Karpas-422 (cell line): ENCODE data around the gene PC. TPM values are rescaled to one million over a fixed set of nuclear protein-coding genes. Genes with fewer than 3 reads are reported as not detected.

Experiments used
- DNase-seq: peaks from one replicate; pipeline ENCODE4 v3.0.0-alpha.2; 2015
- H2AFZ ChIP-seq: fragments of 200-600 bp; sonication (generic); 2 replicates; pipeline ENCODE4 v1.6.1; 2014; ENCODE audit warnings: antibody characterized with exemption, low read length, mixed read lengths
- H3K27ac ChIP-seq: fragments of 200-600 bp; sonication (generic); 2 replicates; pipeline ENCODE4 v1.5.1; 2014; ENCODE audit warnings: mild to moderate bottlenecking, low read length, moderate library complexity
- H3K27me3 ChIP-seq: fragments of 200-600 bp; sonication (generic); 2 replicates; pipeline ENCODE4 v1.6.1; 2014; ENCODE audit warnings: low read length, mixed read lengths
- H3K36me3 ChIP-seq: fragments of 200-600 bp; sonication (generic); 2 replicates; pipeline ENCODE4 v1.6.1; 2014; ENCODE audit warnings: low read length, mixed read lengths; ENCODE audit not compliant: insufficient read depth
- H3K4me1 ChIP-seq: fragments of 200-600 bp; sonication (generic); 2 replicates; pipeline ENCODE4 v1.6.1; 2014; ENCODE audit warnings: mild to moderate bottlenecking, low read length, mixed read lengths
- H3K4me2 ChIP-seq: fragments of 200-600 bp; sonication (generic); 2 replicates; pipeline ENCODE4 v1.6.1; 2014; ENCODE audit warnings: low read length, low read depth, mild to moderate bottlenecking; ENCODE audit not compliant: poor library complexity, severe bottlenecking
- H3K4me3 ChIP-seq: fragments of 200-600 bp; sonication (generic); 2 replicates; pipeline ENCODE4 v1.5.1; 2014; ENCODE audit warnings: mild to moderate bottlenecking, antibody characterized with exemption, low read length, mixed read lengths
- H3K79me2 ChIP-seq: fragments of 200-600 bp; sonication (generic); 2 replicates; pipeline ENCODE4 v1.6.1; 2014; ENCODE audit warnings: mild to moderate bottlenecking, low read length, mixed read lengths
- H3K9ac ChIP-seq: fragments of 200-600 bp; sonication (generic); 2 replicates; pipeline ENCODE4 v1.6.0; 2014; ENCODE audit warnings: low read length
- H3K9me2 ChIP-seq: fragments of 200-600 bp; sonication (generic), shearing (Covaris generic); replicated peaks from 2 replicates; pipeline ENCODE4 v1.6.0; 2014; ENCODE audit warnings: mild to moderate bottlenecking, low read length, moderate library complexity; ENCODE audit not compliant: insufficient read depth
- H3K9me3 ChIP-seq: fragments of 300-700, 200-600 bp; sonication (generic); 2 replicates; pipeline ENCODE4 v1.6.1; 2014; ENCODE audit warnings: low read length, mixed read lengths
- H4K20me1 ChIP-seq: fragments of 200-600 bp; sonication (generic); 2 replicates; pipeline ENCODE4 v1.6.1; 2014; ENCODE audit warnings: mild to moderate bottlenecking, antibody characterized with exemption, low read length, low read depth; ENCODE audit not compliant: insufficient read depth
- total RNA-seq: library from RNA; depleted of rRNA; stranded (reverse); fragments of >200 nt; shearing (Covaris generic); gene quantifications from 2 replicates; pipeline ENCODE4 v1.2.3, GENCODE V29; 2014; ENCODE audit warnings: low replicate concordance

The PC gene
- total RNA-seq, 1 experiment from 2014 or later, result not detected

DNA sequence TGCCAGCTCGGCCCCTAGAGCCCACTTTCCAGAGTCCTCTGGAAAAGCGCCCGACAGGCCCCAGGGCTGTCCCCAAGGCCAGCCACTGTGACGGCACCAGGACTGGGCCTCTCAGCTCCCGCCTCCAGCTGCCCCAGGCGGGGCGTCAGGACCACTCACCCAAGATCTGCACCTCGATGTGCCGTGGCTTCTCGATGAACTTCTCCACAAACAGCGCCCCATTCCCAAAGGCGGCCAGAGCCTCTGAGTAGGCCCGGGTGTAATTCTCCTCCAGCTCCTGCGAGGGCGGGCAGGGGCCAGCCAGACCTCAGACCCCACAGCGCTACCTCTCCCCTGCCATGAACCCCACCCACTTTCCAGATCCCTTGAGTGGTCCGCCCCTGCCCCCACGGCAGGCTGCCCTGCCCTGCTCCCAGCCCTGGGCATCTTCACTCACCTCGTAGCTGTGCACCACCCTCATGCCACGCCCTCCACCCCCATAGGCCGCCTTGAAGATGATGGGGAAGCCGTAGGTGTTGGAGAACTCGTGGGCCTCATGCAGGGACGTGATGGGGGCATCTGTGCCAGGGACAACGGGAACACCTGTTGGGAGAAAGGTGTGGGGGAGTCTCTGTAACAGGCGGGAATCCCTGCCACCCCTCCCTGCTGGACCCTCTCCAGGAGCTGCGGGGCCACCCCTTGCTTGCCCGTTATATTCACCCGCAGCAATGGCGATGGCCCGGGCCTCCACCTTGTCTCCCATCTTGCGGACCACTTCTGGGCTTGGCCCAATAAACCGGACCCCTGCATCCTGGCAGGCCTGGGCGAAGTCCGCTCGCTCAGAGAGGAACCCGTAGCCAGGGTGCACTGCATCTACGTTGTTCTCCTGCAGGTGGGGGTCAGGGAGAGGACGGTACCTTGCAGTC, 87.3 kb downstream of the PC start:
- no peak overlapping the region for H2AFZ ChIP-seq
- H3K9ac ChIP-seq, result no peak overlapping the region
- no peak overlapping the region for H3K4me2 ChIP-seq
- no peaks in the 10 kb centered on the region for H4K20me1 ChIP-seq
- no peaks in the 10 kb centered on the region for H3K36me3 ChIP-seq
- H3K9me3 ChIP-seq, result no peaks in the 10 kb centered on the region
- H3K4me3 ChIP-seq, result no peak overlapping the region
- no peak for DNase-seq
- H3K79me2 ChIP-seq, result no peaks in the 10 kb centered on the region
- no peaks in the 10 kb centered on the region for H3K27me3 ChIP-seq
- no peaks in the 10 kb centered on the region for H3K9me2 ChIP-seq
- H3K4me1 ChIP-seq, result peaks cover 14% of the 10 kb centered on the region
- H3K27ac ChIP-seq, result no peak overlapping the region

DNA sequence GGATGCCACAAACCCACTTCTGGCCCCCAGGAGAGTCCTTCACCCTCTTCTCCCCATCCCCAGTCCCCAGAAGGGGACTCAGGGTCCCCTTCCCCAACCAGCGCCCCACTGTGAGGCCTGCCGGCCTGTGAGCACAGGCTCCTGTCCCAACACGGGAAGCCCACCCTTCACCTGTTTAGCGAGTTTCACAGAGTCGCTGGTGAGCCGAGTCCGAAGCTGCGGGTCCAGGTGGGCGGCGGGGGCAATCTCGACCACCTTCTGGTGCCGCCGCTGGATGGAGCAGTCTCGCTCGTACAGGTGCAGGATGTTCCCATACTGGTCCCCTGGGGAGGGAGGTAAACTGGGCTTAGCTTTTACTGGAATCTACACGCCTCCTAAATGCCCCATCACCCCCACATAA, 88.1 kb downstream of the PC start:
- no peaks in the 10 kb centered on the region for H3K9me2 ChIP-seq
- H3K9ac ChIP-seq, result no peak overlapping the region
- no peak for DNase-seq

DNA sequence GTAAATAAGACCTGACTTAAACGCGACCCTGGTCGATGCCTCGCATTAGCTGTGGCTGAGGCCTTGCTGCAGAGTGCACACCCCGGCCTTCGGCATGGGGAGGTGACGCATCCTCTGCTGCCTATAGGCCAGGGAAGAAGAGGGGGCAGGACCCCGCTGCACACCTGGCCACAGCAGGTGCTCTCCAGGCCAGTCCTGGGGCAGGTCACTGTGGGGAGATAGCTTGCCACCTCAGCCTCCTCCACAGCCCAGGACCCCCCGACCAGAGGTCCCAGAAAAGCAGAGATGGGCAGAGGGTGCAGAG, 88.7 kb downstream of the PC start:
- Histone ChIP-seq H2AFZ (no peak overlapping the region), H3K9ac (no peak overlapping the region), H3K9me3 (no peaks in the 10 kb centered on the region)

More for the DNA sequence above, 88.1 kb downstream of the PC start:
- Histone ChIP-seq H3K79me2 (no peaks in the 10 kb centered on the region), H4K20me1 (no peaks in the 10 kb centered on the region), H3K27me3 (no peaks in the 10 kb centered on the region), H3K36me3 (no peaks in the 10 kb centered on the region), H3K4me1 (peaks cover 14% of the 10 kb centered on the region), H3K4me3 (no peak overlapping the region), H3K9me3 (no peaks in the 10 kb centered on the region), H3K4me2 (no peak overlapping the region), H2AFZ (no peak overlapping the region), H3K27ac (no peak overlapping the region)

DNA sequence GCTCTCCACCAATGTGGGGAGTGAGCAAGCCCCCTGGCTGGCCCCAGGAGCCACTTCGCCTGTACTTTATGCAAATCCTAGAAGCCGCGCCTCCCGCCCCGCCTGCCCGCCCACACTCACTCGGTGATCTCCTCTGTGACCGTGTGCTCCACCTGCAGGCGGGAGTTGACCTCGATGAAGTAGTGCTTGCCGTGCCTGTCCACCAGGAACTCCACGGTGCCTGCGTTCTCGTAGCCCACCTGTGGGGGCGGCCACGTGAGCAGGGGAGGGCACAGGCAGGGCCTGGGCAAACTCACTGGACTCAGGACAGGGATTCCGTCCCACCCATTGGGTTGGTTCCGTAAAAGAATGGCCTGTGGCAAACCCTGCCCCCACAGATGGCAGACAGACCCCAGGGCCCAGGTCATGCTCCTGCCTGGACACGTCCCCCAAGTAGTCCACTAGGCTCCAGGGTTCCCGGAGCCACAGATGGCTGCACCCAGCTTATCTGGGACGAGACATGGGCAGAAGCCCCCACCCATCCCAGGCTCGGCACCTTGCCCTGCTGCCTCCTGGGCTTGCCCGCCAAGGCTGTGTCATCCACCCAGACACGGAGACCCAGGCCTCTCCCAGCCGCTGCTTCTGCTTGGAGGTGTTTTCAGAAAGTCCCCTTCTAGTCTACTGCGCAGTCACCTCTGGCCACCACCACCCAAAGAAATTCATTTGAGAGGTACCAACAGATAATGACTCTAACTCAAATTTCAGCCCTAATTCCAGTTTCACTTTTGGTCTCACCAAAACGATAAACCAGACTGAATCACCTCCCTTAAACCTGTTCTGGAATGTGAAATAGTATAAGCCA, 89.2 kb downstream of the PC start:
- H2AFZ ChIP-seq, result 0 out of 2 replicates have a peak overlapping the region, but pooled peaks have one; percentile 16
- peak overlapping the region; percentile 57 for H3K9ac ChIP-seq
- H3K79me2 ChIP-seq, result no peaks in the 10 kb centered on the region
- H3K27me3 ChIP-seq, result no peaks in the 10 kb centered on the region
- H3K4me3 ChIP-seq, result peak overlapping the region; percentile 57
- H3K4me2 ChIP-seq, result peak overlapping the region; percentile 50
- no peaks in the 10 kb centered on the region for H4K20me1 ChIP-seq
- DNase-seq, result peak; percentile 95
- no peaks in the 10 kb centered on the region for H3K9me2 ChIP-seq
- H3K9me3 ChIP-seq, result no peaks in the 10 kb centered on the region
- H3K4me1 ChIP-seq, result peaks cover 23% of the 10 kb centered on the region
- H3K36me3 ChIP-seq, result no peaks in the 10 kb centered on the region
- no peak overlapping the region for H3K27ac ChIP-seq

More for the DNA sequence above, 88.7 kb downstream of the PC start:
- Histone ChIP-seq H4K20me1 (no peaks in the 10 kb centered on the region), H3K9me2 (no peaks in the 10 kb centered on the region), H3K79me2 (no peaks in the 10 kb centered on the region), H3K4me1 (peaks cover 19% of the 10 kb centered on the region), H3K27ac (no peak overlapping the region), H3K4me2 (peak overlapping the region; percentile 50), H3K27me3 (no peaks in the 10 kb centered on the region), H3K4me3 (no peak overlapping the region), H3K36me3 (no peaks in the 10 kb centered on the region)
- no peak for DNase-seq

DNA sequence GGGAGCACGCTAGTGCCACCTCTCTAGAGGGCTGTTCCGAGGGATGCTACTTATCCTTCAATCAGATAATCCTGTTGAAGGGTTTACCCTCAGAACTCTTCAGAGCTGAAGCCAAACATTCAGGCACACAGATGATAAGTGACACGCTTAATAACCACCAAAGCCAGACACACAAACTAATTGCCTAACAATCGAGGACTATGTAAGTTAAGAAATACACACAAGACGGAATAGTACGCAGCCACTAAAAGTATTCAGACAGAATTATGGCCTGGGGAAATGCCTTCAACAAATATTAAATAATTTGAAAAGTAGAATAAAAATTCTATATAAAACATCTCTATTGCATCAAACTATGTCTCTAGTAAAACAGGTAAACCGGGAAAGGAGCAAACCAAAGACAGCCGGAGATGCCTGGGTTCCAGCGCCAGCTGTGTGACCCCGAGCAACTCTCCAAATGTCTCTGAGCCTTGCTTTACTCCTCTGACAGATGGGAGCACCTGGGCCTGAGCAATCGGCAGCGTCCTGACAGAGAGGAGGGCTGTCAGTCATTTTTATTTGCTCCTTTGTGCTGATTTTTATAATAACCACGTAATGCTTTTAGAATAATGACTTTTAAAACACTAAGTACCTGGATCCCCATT, 90.0 kb downstream of the PC start:
- Histone ChIP-seq H3K9me2 (no peaks in the 10 kb centered on the region), H3K36me3 (no peaks in the 10 kb centered on the region)

DNA sequence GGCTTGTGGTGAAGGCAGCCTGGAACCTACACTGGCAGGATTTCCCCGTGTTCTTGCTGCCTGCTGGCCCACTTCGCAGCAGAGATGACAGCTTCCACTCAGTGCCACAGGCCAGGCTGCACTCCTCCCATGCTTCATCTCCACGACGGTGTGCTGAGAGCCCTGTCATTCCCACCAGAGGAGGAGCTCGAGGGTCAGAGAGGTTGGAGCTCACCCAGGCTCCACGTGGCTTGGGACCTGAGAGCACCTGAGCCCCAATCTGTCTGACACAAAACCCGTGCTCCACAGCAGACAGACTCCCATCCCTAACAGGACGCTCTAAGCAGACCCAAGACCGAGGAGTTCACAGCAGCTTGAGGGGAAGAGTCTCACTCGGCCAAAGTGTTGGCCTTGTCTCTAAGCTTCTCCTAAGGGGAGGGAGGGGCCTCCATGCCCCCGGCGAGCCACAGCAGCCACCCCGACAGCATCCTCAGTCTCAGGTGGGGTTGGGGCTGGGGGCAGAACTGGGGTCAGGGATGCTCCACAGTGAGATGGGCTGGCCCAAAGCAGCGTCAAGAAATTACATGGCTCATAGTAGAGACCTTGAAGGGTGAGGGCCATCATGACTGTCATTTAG, 90.7 kb downstream of the PC start:
- Histone ChIP-seq H3K4me2 (no peak overlapping the region), H4K20me1 (no peaks in the 10 kb centered on the region), H3K36me3 (no peaks in the 10 kb centered on the region), H3K4me1 (peaks cover 23% of the 10 kb centered on the region), H3K27ac (no peak overlapping the region), H2AFZ (no peak overlapping the region), H3K9me2 (no peaks in the 10 kb centered on the region), H3K27me3 (no peaks in the 10 kb centered on the region), H3K9ac (no peak overlapping the region), H3K9me3 (no peaks in the 10 kb centered on the region), H3K4me3 (no peak overlapping the region), H3K79me2 (no peaks in the 10 kb centered on the region)
- DNase-seq, result peak; percentile 58

More for the DNA sequence above, 90.0 kb downstream of the PC start:
- H3K9ac ChIP-seq, result no peak overlapping the region
- peaks cover 23% of the 10 kb centered on the region for H3K4me1 ChIP-seq
- no peaks in the 10 kb centered on the region for H3K79me2 ChIP-seq
- DNase-seq, result no peak
- H3K4me3 ChIP-seq, result peak overlapping the region; percentile 19; the same call in 1 of the 2 replicates
- no peak overlapping the region for H3K27ac ChIP-seq
- no peaks in the 10 kb centered on the region for H3K27me3 ChIP-seq
- no peak overlapping the region for H2AFZ ChIP-seq
- H4K20me1 ChIP-seq, result no peaks in the 10 kb centered on the region
- no peaks in the 10 kb centered on the region for H3K9me3 ChIP-seq
- H3K4me2 ChIP-seq, result peak overlapping the region; percentile 50

DNA sequence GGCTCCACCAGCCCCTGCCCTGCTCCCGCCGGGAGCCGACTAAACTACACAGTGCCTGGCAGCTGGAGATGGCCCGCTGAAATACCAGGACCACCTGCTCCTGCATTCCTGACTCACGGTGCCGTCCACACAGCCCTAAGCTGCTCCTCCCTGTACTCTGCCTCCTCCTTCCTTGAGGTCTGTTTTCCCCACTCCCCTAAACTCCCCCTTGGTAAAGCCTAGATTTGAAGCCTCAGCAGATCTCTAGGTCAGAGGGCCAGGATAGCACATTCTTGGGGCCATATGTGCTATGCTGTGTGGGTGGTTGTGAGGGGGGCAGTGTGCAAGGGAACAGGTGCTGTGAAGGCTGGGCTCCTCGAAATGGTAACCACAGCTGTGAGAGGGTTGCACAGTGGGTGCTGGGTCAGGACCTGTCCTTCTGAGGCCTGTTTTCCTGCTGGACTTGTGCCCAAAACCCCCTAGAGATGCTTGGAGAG, 91.6 kb downstream of the PC start:
- Histone ChIP-seq H3K4me1 (peaks cover 23% of the 10 kb centered on the region), H3K79me2 (no peaks in the 10 kb centered on the region), H3K36me3 (no peaks in the 10 kb centered on the region), H4K20me1 (no peaks in the 10 kb centered on the region), H2AFZ (no peak overlapping the region), H3K4me2 (no peak overlapping the region), H3K27ac (no peak overlapping the region), H3K9me2 (no peaks in the 10 kb centered on the region), H3K27me3 (no peaks in the 10 kb centered on the region), H3K9me3 (no peaks in the 10 kb centered on the region), H3K4me3 (no peak overlapping the region), H3K9ac (no peak overlapping the region)
- no peak for DNase-seq
